ENCODE results near the gene ATG10.

ATG10 gene

GRCh38 chr5:82287625-82288024 lies 315.8 kb downstream of the ATG10 start:
- DNase-seq: no peak

- DNase-seq: no peak
Observed at GRCh38 chr5:82290005-82290404, 318.2 kb downstream of the ATG10 start.

- no peak for DNase-seq
Observed at GRCh38 chr5:82290908-82291307, 319.1 kb downstream of the ATG10 start.

GRCh38 chr5:82291420-82291819 lies 319.6 kb downstream of the ATG10 start:
- DNase-seq: no peak

GRCh38 chr5:82295144-82295543 lies 323.3 kb downstream of the ATG10 start:
- DNase-seq: peak; percentile 31

GRCh38 chr5:82295959-82296531 lies 324.2 kb downstream of the ATG10 start:
- no peak for DNase-seq

- no peak for DNase-seq
Observed at GRCh38 chr5:82296929-82297328, 325.1 kb downstream of the ATG10 start.

GRCh38 chr5:82297711-82298110 lies 325.9 kb downstream of the ATG10 start:
- DNase-seq: no peak

- no peak for DNase-seq
Observed at GRCh38 chr5:82298668-82299067, 326.8 kb downstream of the ATG10 start.

- DNase-seq: no peak
Observed at GRCh38 chr5:82301190-82301589, 329.4 kb downstream of the ATG10 start.
